H1 (cell line): ENCODE data around the gene VPS13C. TPM values are rescaled to one million over a fixed set of nuclear protein-coding genes. Genes with fewer than 3 reads are reported as not detected.

Experiments
- CTCF ChIA-PET: fragments of 300-600 bp; sonication (Branson Sonifier 250); formaldehyde crosslinking; loops from one replicate; lab custom pipeline; 2021; ENCODE audit not compliant: partially characterized antibody; lab: Charles Lee
- POLR2A ChIA-PET: fragments of 300-600 bp; sonication (Branson Sonifier 250); formaldehyde crosslinking; loops from one replicate; lab custom pipeline; 2021; ENCODE audit warnings: inconsistent platforms; ENCODE audit not compliant: partially characterized antibody; lab: Charles Lee
- DNase-seq, 2 experiments: peaks; one replicate each; pipeline versions ENCODE4 v3.0.0 to v3.0.0-alpha.2; 2010 to 2022; ENCODE audit warnings: low spot score in 2 of 2, low read depth in 1 of 2, mixed read lengths in 1 of 2
- FAIRE-seq: peaks from 2 replicates; lab custom pipeline; 2011; peaks lifted over from hg19 to GRCh38; lab: Jason Lieb, UNC
- H2AFZ ChIP-seq: 2 replicates; pipeline ENCODE4 v1.8.1; 2012; ENCODE audit warnings: low read length, inconsistent platforms
- H2AK5ac ChIP-seq: 2 replicates; pipeline ENCODE4 v1.6.1; 2013; ENCODE audit warnings: low read depth, low read length
- H2BK120ac ChIP-seq: replicated peaks from 2 replicates; pipeline ENCODE3; 2013; ENCODE audit warnings: low read depth, low read length, inconsistent platforms
- H2BK12ac ChIP-seq: 2 replicates; pipeline ENCODE4 v1.6.1; 2013; ENCODE audit warnings: low read depth, low read length
- H2BK15ac ChIP-seq: 2 replicates; pipeline ENCODE4 v1.6.1; 2013; ENCODE audit warnings: low read length
- H2BK20ac ChIP-seq: 2 replicates; pipeline ENCODE4 v1.6.1; 2013; ENCODE audit warnings: low read length
- H2BK5ac ChIP-seq: 2 replicates; pipeline ENCODE4 v1.6.1; 2013; ENCODE audit warnings: low read depth, low read length
- H3K14ac ChIP-seq: 2 replicates; pipeline ENCODE4 v1.6.1; 2013; ENCODE audit warnings: inconsistent platforms; ENCODE audit not compliant: insufficient read length
- H3K18ac ChIP-seq: 2 replicates; pipeline ENCODE4 v1.6.1; 2013; ENCODE audit warnings: low read length; ENCODE audit errors: extremely low read depth
- H3K23ac ChIP-seq: 2 replicates; pipeline ENCODE4 v1.6.1; 2013; ENCODE audit warnings: inconsistent platforms; ENCODE audit not compliant: insufficient read length
- H3K23me2 ChIP-seq: 2 replicates; pipeline ENCODE4 v1.6.1; 2013; ENCODE audit warnings: low read depth, low read length
- H3K27ac ChIP-seq: 2 replicates; pipeline ENCODE4 v1.6.1; 2011; ENCODE audit warnings: low read depth, low read length, inconsistent platforms
- H3K27me3 ChIP-seq, 4 experiments: replicated peaks in 1 of 4; 1 replicate in 1 of 4; 2 replicates in 3 of 4; pipeline versions ENCODE4 v1.6.1 to v1.8.1; 2011 to 2013; ENCODE audit warnings: low read length in 3 of 4, mild to moderate bottlenecking in 3 of 4, inconsistent platforms in 2 of 4, mixed read lengths in 2 of 4, moderate library complexity in 1 of 4; ENCODE audit not compliant: control insufficient read depth in 3 of 4, insufficient read depth in 3 of 4; ENCODE audit errors: extremely low read depth in 1 of 4
- H3K36me3 ChIP-seq, 4 experiments: 2 replicates each; pipeline versions ENCODE4 v1.6.1 to v1.8.1; 2011 to 2013; ENCODE audit warnings: mild to moderate bottlenecking in 4 of 4, low read length in 3 of 4, moderate library complexity in 2 of 4, control low read depth in 1 of 4, inconsistent platforms in 1 of 4; ENCODE audit not compliant: insufficient read depth in 4 of 4, control insufficient read depth in 2 of 4
- H3K4ac ChIP-seq: replicated peaks from 2 replicates; pipeline ENCODE3; 2013; ENCODE audit warnings: low read length, low read depth, mixed read lengths, inconsistent platforms; ENCODE audit not compliant: insufficient read length
- H3K4me1 ChIP-seq, 4 experiments: replicated peaks in 1 of 4; 1 replicate in 1 of 4; 2 replicates in 3 of 4; pipeline versions ENCODE4 v1.6.1 to v1.8.1; 2011 to 2013; ENCODE audit warnings: low read length in 3 of 4, inconsistent platforms in 2 of 4, mixed read lengths in 1 of 4; ENCODE audit not compliant: insufficient read depth in 4 of 4, control insufficient read depth in 3 of 4
- H3K4me2 ChIP-seq, 2 experiments: 2 replicates each; pipeline versions ENCODE4 v1.6.1 to v1.8.1; 2011 to 2013; ENCODE audit warnings: low read depth in 2 of 2, low read length in 2 of 2, control low read depth in 1 of 2, inconsistent platforms in 1 of 2, mild to moderate bottlenecking in 1 of 2; ENCODE audit not compliant: insufficient read depth in 1 of 2
- H3K4me3 ChIP-seq, 4 experiments: fragments of 200-600, 300-600 bp in 1 of 4; sonication (generic), shearing (Covaris generic), sonication (Bioruptor Twin) in 1 of 4; 2 replicates each; pipeline versions ENCODE4 v1.5.1 to v1.8.1; 2011 to 2016; ENCODE audit warnings: low read length in 4 of 4, low read depth in 3 of 4, control low read depth in 2 of 4, inconsistent platforms in 2 of 4, mild to moderate bottlenecking in 2 of 4, mixed read lengths in 1 of 4, moderate library complexity in 1 of 4; ENCODE audit not compliant: insufficient read depth in 2 of 4; ENCODE audit errors: extremely low read depth in 1 of 4
- H3K56ac ChIP-seq: replicated peaks from 2 replicates; pipeline ENCODE3; 2013; ENCODE audit warnings: low read depth, mild to moderate bottlenecking, mixed read lengths, low read length, inconsistent platforms; ENCODE audit not compliant: insufficient read length
- H3K79me1 ChIP-seq: 2 replicates; pipeline ENCODE4 v1.6.1; 2013; ENCODE audit warnings: low read depth, low read length, control low read depth
- H3K79me2 ChIP-seq, 2 experiments: 2 replicates each; pipeline versions ENCODE4 v1.6.1 to v1.8.1; 2012 to 2013; ENCODE audit warnings: low read length in 2 of 2, mild to moderate bottlenecking in 2 of 2, inconsistent platforms in 1 of 2; ENCODE audit not compliant: insufficient read depth in 2 of 2, control insufficient read depth in 1 of 2
- H3K9ac ChIP-seq, 4 experiments: replicated peaks in 1 of 4; 1 replicate in 1 of 4; 2 replicates in 3 of 4; pipeline versions ENCODE4 v1.6.1 to v1.8.1; 2011 to 2013; ENCODE audit warnings: low read depth in 3 of 4, low read length in 3 of 4, control low read depth in 2 of 4, mild to moderate bottlenecking in 2 of 4, moderate library complexity in 2 of 4, inconsistent platforms in 1 of 4; ENCODE audit errors: extremely low read depth in 1 of 4
- H3K9me3 ChIP-seq, 2 experiments: 2 replicates each; pipeline versions ENCODE4 v1.6.1 to v1.8.1; 2012 to 2013; ENCODE audit warnings: mild to moderate bottlenecking in 2 of 2, moderate library complexity in 2 of 2, control low read depth in 1 of 2, inconsistent platforms in 1 of 2, low read depth in 1 of 2, low read length in 1 of 2, mixed read lengths in 1 of 2; ENCODE audit not compliant: insufficient read depth in 2 of 2
- H4K20me1 ChIP-seq, 2 experiments: replicated peaks in 1 of 2; 2 replicates each; pipeline versions ENCODE3 to v1.8.1; 2011 to 2013; ENCODE audit warnings: inconsistent platforms in 2 of 2, low read length in 2 of 2, mild to moderate bottlenecking in 1 of 2; ENCODE audit not compliant: insufficient read depth in 2 of 2, control insufficient read depth in 1 of 2
- H4K5ac ChIP-seq: 2 replicates; pipeline ENCODE4 v1.6.1; 2013; ENCODE audit warnings: low read length, low read depth, mixed read lengths, inconsistent platforms; ENCODE audit not compliant: insufficient read length
- H4K8ac ChIP-seq: 2 replicates; pipeline ENCODE4 v1.8.0; 2013; ENCODE audit warnings: mild to moderate bottlenecking, moderate library complexity, low read length, inconsistent platforms; ENCODE audit not compliant: insufficient read depth; ENCODE audit errors: extremely low read depth
- H4K91ac ChIP-seq: replicated peaks from 2 replicates; pipeline ENCODE3; 2013; ENCODE audit warnings: low read length, mixed read lengths, inconsistent platforms; ENCODE audit not compliant: insufficient read length
- ATF2 ChIP-seq: IDR thresholded peaks from 2 replicates; pipeline ENCODE4 v1.6.1; 2012; ENCODE audit warnings: low read length, inconsistent platforms
- ATF3 ChIP-seq: IDR thresholded peaks from 2 replicates; pipeline ENCODE4 v1.6.1; 2011; ENCODE audit warnings: low read depth, mild to moderate bottlenecking, low read length; ENCODE audit not compliant: insufficient read depth
- CBX8 ChIP-seq: fragments of 300-800, 300-1000 bp; sonication (generic); IDR thresholded peaks from 2 replicates; pipeline ENCODE4 v1.7.1; 2016; ENCODE audit warnings: low read depth, low read length, borderline replicate concordance
- HDAC6 ChIP-seq: IDR thresholded peaks from one replicate; pipeline ENCODE4 v1.7.1; 2012; ENCODE audit warnings: low read depth, mild to moderate bottlenecking, inconsistent platforms, low read length, moderate library complexity
- POLR2A ChIP-seq, 2 experiments: IDR thresholded peaks; 1 replicate in 1 of 2; 2 replicates in 1 of 2; pipeline ENCODE4 v1.6.1; 2011; ENCODE audit warnings: low read depth in 2 of 2, low read length in 2 of 2, mild to moderate bottlenecking in 2 of 2; ENCODE audit errors: control extremely low read depth in 1 of 2
- SP1 ChIP-seq: IDR thresholded peaks from 2 replicates; pipeline ENCODE4 v1.6.1; 2011; ENCODE audit warnings: low read depth, low read length
- TEAD4 ChIP-seq: IDR thresholded peaks from 2 replicates; pipeline ENCODE4 v1.6.1; 2012; ENCODE audit warnings: low read depth, low read length, inconsistent platforms, mixed read lengths
- WGBS, 2 experiments: shearing (Covaris generic) in 1 of 2; methylation state at CpG; one replicate each; pipeline versions ENCODE4 v1.1.6 to v1.1.7; 2013 to 2015; ENCODE audit warnings: low lambda C conversion rate in 2 of 2, mixed read lengths in 2 of 2, inconsistent platforms in 1 of 2, low coverage in 1 of 2, missing lambda C conversion rate in 1 of 2; ENCODE audit not compliant: insufficient replicate concordance in 2 of 2, insufficient coverage in 1 of 2, insufficient read length in 1 of 2; ENCODE audit errors: extremely low coverage in 1 of 2, missing lambda C conversion rate in 1 of 2; 5-methylcytosine and 5-hydroxymethylcytosine counted together
- polyA plus RNA-seq, 7 experiments: library from polyadenylated mRNA; depleted of rRNA in 3 of 7; stranded (reverse) in 5 of 7; unstranded in 2 of 7; fragments of >200 nt in 5 of 7; fragments of 200-250 nt in 2 of 7; gene quantifications; 1 replicate in 5 of 7; 2 replicates in 1 of 7; 4 replicates in 1 of 7; pipeline versions ENCODE4 v1.2.1 to v1.2.3, GENCODE V29; 2011 to 2013; ENCODE audit warnings: missing spikeins in 2 of 7, mixed read lengths in 2 of 7
- total RNA-seq: library from RNA; stranded (reverse); fragmentation: NEBNext Ultra II Directional; extraction: Animal tissue kit (Norgen Biotek cat#: 25700); gene quantifications from 2 replicates; pipeline ENCODE4 v1.2.1, GENCODE V29; 2021

The VPS13C gene
- total and polyA plus RNA-seq, 2 of the 8 experiments (the other 6 are each of a cell fraction or from before 2014, with no cell fraction given) = 4.8 to 18.8 TPM

DNA sequence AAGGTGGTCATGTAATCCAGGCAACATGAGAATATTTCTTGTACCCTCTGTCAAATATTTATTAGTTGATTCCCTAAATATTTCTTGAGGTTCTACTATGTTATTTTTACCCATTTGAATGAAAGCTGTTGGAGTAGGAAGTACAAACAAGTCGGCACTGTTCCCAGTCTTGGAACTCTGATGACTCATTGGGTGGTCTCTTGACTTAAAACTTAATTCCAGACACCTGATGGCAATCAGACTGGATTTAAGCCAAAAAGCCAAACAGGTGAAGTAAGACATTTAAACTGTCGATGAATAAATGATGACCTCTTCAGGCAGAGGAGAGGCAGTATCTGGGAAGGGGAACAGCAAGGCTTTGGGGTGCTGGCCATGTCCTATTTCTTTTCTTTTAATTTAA lies 29.4 kb upstream of the VPS13C start:
- Histone ChIP-seq H3K4me3 (no peak overlapping the region), H2BK5ac (no peak overlapping the region), H3K79me1 (no peaks in the 10 kb centered on the region), H4K5ac (no peak overlapping the region), H3K9me3 (no peaks in the 10 kb centered on the region; a peak in 1 of 4 replicates), H2AK5ac (no peak overlapping the region), H3K14ac (no peak overlapping the region), H3K4me2 (no peak overlapping the region), H3K23ac (no peak overlapping the region), H4K20me1 (no peaks in the 10 kb centered on the region), H3K4me1 (no peaks in the 10 kb centered on the region), H2BK20ac (no peak overlapping the region), H2BK12ac (no peak overlapping the region), H3K4ac (no peak overlapping the region), H2AFZ (no peak overlapping the region), H3K27ac (no peak overlapping the region), H2BK120ac (no peak overlapping the region), H3K79me2 (no peaks in the 10 kb centered on the region), H3K18ac (no peak overlapping the region), H2BK15ac (no peak overlapping the region), H3K36me3 (no peaks in the 10 kb centered on the region), H3K56ac (no peak overlapping the region), H3K23me2 (no peaks in the 10 kb centered on the region), H3K9ac (no peak overlapping the region), H3K27me3 (no peaks in the 10 kb centered on the region), H4K91ac (no peak overlapping the region), H4K8ac (no peak overlapping the region)
- TF ChIP-seq ATF3 (no peak), HDAC6 (no peak), CBX8 (no peak), SP1 (no peak), TEAD4 (no peak), ATF2 (no peak), POLR2A (IDR thresholded peaks at IDR 0.05; ENCODE audit: control extremely low read depth in 1 of 2, low read depth in 2 of 2, low read length in 2 of 2) (no peak)
- FAIRE-seq = no peak
- ChIA-PET POLR2A (no interaction called here), CTCF (interaction anchor here (1.0 kb wide), 1 partner anchor 23 kb away, joined by 3 read pairs; no protein-coding TSS in a partner anchor)
- 94% methylated on average over 2 of the region's 2 CpGs; no CpG with 5 or more reads in 1 of the 2 experiments for WGBS, 2 experiments
- DNase-seq = no peak
